DND-41 (cell line): ENCODE measurements around the gene CCDC40.

Source experiments
- CTCF ChIP-seq: IDR thresholded peaks from 2 replicates; pipeline ENCODE4 v1.5.1; 2012; ENCODE audit warnings: borderline replicate concordance, low read length, moderate library complexity, mild to moderate bottlenecking; ENCODE audit not compliant: poor library complexity, severe bottlenecking; ENCODE audit errors: extremely low read depth
- EZH2 ChIP-seq: IDR thresholded peaks from 3 replicates; pipeline ENCODE4 v1.6.1; 2012; ENCODE audit warnings: borderline replicate concordance, low read depth, mild to moderate bottlenecking, moderate library complexity, low read length, inconsistent platforms; ENCODE audit not compliant: severe bottlenecking

GRCh38 chr17:80070375-80071115, 34.1 kb downstream of the CCDC40 start:
- no peak for TF ChIP-seq CTCF
- TF ChIP-seq EZH2: no peak
